Measurements from ENCODE around the gene CD36. TPM values are rescaled to one million over a fixed set of nuclear protein-coding genes. Genes with fewer than 3 reads are reported as not detected.

CD36 gene
- polyA plus RNA-seq, 4 donors: 22.6 to 39.2 (median 27.1) TPM

- DNase-seq (ENCODE audit: low read depth in 4 of 4, low spot score in 2 of 4): no peak
Observed at GRCh38 chr7:80686576-80686975, 48.1 kb downstream of the CD36 start.

- DNase-seq (ENCODE audit: low read depth in 4 of 4, low spot score in 2 of 4): peak in 2 of 4 donors; percentile 34
Observed at GRCh38 chr7:80699045-80699638, 60.7 kb downstream of the CD36 start.

- DNase-seq (ENCODE audit: low read depth in 4 of 4, low spot score in 2 of 4): no peak
Observed at GRCh38 chr7:80699721-80700256, 61.3 kb downstream of the CD36 start.

- DNase-seq (ENCODE audit: low read depth in 4 of 4, low spot score in 2 of 4): no peak
Observed at GRCh38 chr7:80703272-80703671, 64.8 kb downstream of the CD36 start.

GRCh38 chr7:80705130-80705781, 66.8 kb downstream of the CD36 start:
- no peak for DNase-seq (ENCODE audit: low read depth in 4 of 4, low spot score in 2 of 4)

GRCh38 chr7:80707318-80707717, 68.9 kb downstream of the CD36 start:
- no peak for DNase-seq (ENCODE audit: low read depth in 4 of 4, low spot score in 2 of 4)

GRCh38 chr7:80708123-80708522, 69.7 kb downstream of the CD36 start:
- no peak for DNase-seq (ENCODE audit: low read depth in 4 of 4, low spot score in 2 of 4)

- no peak for DNase-seq (ENCODE audit: low read depth in 4 of 4, low spot score in 2 of 4)
Observed at GRCh38 chr7:80711531-80711930, 73.1 kb downstream of the CD36 start.

- no peak for DNase-seq (ENCODE audit: low read depth in 4 of 4, low spot score in 2 of 4)
Observed at GRCh38 chr7:80719261-80719660, 80.8 kb downstream of the CD36 start.

- no peak for DNase-seq (ENCODE audit: low read depth in 4 of 4, low spot score in 2 of 4)
Observed at GRCh38 chr7:80720146-80720545, 81.7 kb downstream of the CD36 start.

- no peak for DNase-seq (ENCODE audit: low read depth in 4 of 4, low spot score in 2 of 4)
Observed at GRCh38 chr7:80721883-80722615, 83.6 kb downstream of the CD36 start.

GRCh38 chr7:80722616-80723195, 84.3 kb downstream of the CD36 start:
- no peak for DNase-seq (ENCODE audit: low read depth in 4 of 4, low spot score in 2 of 4)

GRCh38 chr7:80724249-80724871, 85.9 kb downstream of the CD36 start:
- DNase-seq (ENCODE audit: low read depth in 4 of 4, low spot score in 2 of 4): peak; percentile 52 to 80 (median 74)

GRCh38 chr7:80725181-80725611, 86.8 kb downstream of the CD36 start:
- no peak for DNase-seq (ENCODE audit: low read depth in 4 of 4, low spot score in 2 of 4)

Other genes starting within 250 kb of the CD36 start
- not detected for gene GNAT3, start 126.6 kb upstream of the CD36 start, polyA plus RNA-seq (ENCODE audit: insufficient read length in 4 of 4)

Measured in left renal cortex interstitium (tissue), 4 donors.